ENCODE data around the gene MFSD1. TPM values are rescaled to one million over a fixed set of nuclear protein-coding genes. Genes with fewer than 3 reads are reported as not detected.

The MFSD1 gene
- total RNA-seq, 1 donor from 2014 or later: 55.0 TPM

DNA sequence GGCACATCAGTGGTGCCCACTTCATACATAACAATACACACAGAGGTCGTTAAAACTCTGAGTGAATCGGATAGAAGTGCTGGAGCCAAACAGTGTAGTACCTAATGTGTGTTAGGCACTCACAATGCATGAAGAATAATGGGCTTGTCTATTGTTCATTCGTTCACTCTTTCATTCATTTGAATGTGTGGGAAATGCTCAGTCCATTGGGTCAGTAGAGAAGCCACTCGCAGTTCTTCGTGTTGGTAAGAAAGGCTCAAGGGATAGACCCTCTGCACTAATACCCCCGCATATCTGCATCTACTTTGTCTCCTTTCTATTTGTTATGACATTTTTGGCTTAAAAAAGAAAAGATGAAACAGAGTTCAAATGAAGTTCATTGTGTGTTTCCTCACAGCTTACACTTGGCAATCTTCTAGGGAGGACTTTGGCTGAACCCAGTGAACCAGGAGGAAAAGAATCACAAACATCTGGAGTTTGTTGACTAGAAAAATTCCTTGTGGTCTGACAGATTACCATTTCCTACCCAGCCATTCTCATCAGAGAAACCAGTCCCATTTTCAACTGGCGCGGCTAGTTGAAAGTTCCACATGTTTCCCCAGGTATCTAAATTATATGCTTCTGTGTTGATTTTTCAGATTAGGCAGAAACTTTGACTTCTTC is 32.8 kb upstream of the MFSD1 start:
- Mint-ChIP-seq H3K27ac (ENCODE audit: unreplicated experiment) (no peak overlapping the region), H3K4me3 (ENCODE audit: unreplicated experiment) (no peak overlapping the region)
- TF ChIP-seq, protein P1, sequence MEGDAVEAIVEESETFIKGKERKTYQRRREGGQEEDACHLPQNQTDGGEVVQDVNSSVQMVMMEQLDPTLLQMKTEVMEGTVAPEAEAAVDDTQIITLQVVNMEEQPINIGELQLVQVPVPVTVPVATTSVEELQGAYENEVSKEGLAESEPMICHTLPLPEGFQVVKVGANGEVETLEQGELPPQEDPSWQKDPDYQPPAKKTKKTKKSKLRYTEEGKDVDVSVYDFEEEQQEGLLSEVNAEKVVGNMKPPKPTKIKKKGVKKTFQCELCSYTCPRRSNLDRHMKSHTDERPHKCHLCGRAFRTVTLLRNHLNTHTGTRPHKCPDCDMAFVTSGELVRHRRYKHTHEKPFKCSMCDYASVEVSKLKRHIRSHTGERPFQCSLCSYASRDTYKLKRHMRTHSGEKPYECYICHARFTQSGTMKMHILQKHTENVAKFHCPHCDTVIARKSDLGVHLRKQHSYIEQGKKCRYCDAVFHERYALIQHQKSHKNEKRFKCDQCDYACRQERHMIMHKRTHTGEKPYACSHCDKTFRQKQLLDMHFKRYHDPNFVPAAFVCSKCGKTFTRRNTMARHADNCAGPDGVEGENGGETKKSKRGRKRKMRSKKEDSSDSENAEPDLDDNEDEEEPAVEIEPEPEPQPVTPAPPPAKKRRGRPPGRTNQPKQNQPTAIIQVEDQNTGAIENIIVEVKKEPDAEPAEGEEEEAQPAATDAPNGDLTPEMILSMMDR (IDR thresholded peaks at IDR 0.05): no peak

DNA sequence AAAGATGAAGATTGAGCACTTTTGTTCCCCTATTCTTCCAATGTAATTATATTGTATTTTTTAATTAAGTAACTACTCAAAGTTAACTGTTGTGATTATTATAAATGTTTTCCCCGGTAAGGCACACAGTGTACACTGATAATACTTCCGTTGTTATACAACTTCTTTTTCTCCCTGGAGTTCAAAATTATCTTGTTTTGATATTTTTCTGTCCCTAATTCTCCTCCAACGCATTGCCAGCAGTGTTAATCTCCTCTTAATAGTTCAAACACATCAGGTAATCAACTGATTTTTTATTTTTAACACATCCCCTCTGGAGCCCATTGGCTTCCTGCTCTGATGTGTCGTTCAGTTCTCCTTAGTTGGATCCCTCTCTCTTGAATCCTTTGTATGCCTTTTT is 32.3 kb upstream of the MFSD1 start:
- Mint-ChIP-seq H3K27ac (ENCODE audit: unreplicated experiment) (no peak overlapping the region), H3K4me3 (ENCODE audit: unreplicated experiment) (no peak overlapping the region), H3K9me3 (ENCODE audit: unreplicated experiment) (no peaks in the 10 kb centered on the region), H3K27me3 (ENCODE audit: unreplicated experiment) (no peaks in the 10 kb centered on the region), H3K36me3 (ENCODE audit: unreplicated experiment) (no peaks in the 10 kb centered on the region), H3K4me1 (ENCODE audit: unreplicated experiment) (peaks cover 23% of the 10 kb centered on the region)
- DNase-seq (ENCODE audit: extremely low spot score, unreplicated experiment): no peak
- TF ChIP-seq, protein P1 (IDR thresholded peaks at IDR 0.05): no peak

More for the DNA sequence above, 32.8 kb upstream of the MFSD1 start:
- Mint-ChIP-seq H3K4me1 (ENCODE audit: unreplicated experiment) (peaks cover 23% of the 10 kb centered on the region), H3K9me3 (ENCODE audit: unreplicated experiment) (no peaks in the 10 kb centered on the region), H3K36me3 (ENCODE audit: unreplicated experiment) (no peaks in the 10 kb centered on the region), H3K27me3 (ENCODE audit: unreplicated experiment) (no peaks in the 10 kb centered on the region)
- DNase-seq (ENCODE audit: extremely low spot score, unreplicated experiment): no peak

DNA sequence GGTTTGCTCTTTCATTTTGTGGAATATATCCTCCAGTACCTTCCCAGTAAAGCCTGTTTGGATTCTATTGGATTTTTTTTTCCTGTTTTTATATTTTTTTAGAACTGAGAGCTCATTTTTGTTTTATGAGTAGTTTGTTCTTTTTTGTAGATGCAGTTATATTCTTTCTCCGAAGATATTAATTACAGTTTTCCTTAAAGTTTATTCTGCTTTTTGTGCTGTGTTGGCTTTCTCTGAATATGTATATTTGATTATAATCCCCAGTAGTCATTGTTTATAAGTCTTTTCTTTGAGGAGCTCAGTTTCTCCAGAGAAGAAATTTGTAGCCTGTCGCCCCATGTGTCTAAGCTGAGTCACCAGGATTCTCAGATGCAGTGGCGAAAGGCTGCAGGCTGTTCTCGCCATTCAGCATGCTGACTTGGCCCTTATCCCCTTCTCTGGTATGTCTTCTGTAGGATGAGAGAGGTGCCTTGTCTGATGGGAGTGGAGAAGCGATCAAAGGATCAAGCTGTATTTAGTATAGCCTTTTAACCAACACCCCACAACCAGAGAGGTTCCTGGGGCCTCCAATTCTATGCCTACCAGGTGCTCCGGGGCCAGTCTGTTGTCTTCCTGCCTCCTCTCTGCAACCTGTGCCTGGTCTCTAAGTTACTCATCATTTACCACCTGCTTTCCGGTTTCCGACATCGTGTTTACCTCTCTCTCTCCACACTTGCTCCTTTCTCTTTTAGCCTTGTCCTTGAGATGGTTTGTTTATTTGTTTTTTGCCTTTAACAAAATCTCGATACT is 31.7 kb upstream of the MFSD1 start:
- Mint-ChIP-seq H3K4me1 (ENCODE audit: unreplicated experiment) (peaks cover 23% of the 10 kb centered on the region), H3K9me3 (ENCODE audit: unreplicated experiment) (no peaks in the 10 kb centered on the region), H3K4me3 (ENCODE audit: unreplicated experiment) (no peak overlapping the region), H3K27ac (ENCODE audit: unreplicated experiment) (no peak overlapping the region), H3K27me3 (ENCODE audit: unreplicated experiment) (no peaks in the 10 kb centered on the region), H3K36me3 (ENCODE audit: unreplicated experiment) (no peaks in the 10 kb centered on the region)
- no peak for DNase-seq (ENCODE audit: extremely low spot score, unreplicated experiment)
- TF ChIP-seq, protein P1 (IDR thresholded peaks at IDR 0.05): no peak

DNA sequence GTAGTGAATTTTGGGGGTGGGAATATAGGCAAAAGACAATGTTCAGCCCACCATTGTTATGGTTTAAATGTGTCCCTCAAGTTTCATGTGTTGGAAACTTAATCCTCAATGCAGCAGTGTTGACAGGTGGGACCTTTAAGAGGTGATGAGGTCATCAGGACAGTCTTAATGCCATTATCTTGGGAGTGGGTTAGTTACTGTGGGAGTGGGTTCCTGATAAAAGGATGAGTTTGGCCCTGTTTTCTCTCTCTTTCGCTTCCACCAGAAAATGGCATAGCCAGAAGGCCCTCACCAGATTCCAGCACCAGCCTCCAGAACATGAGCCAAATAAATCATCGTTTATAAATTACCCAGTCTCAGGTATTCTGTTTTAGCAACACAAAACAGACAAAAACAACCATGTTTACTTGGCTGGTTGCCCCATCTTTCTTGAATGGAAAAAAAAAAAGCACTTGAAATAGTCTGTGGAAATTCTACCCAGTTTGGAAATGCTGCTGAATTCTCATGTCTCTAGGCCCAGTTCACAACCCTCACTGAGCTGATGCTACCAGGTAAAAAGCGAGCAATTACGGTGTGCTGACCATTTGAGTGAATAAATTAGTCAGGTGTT is 31.0 kb upstream of the MFSD1 start:
- Mint-ChIP-seq H3K9me3 (ENCODE audit: unreplicated experiment) (no peaks in the 10 kb centered on the region), H3K4me3 (ENCODE audit: unreplicated experiment) (no peak overlapping the region), H3K27ac (ENCODE audit: unreplicated experiment) (no peak overlapping the region), H3K36me3 (ENCODE audit: unreplicated experiment) (no peaks in the 10 kb centered on the region), H3K27me3 (ENCODE audit: unreplicated experiment) (no peaks in the 10 kb centered on the region), H3K4me1 (ENCODE audit: unreplicated experiment) (peaks cover 23% of the 10 kb centered on the region)
- no peak for DNase-seq (ENCODE audit: extremely low spot score, unreplicated experiment)
- TF ChIP-seq, protein P1 (IDR thresholded peaks at IDR 0.05): no peak

DNA sequence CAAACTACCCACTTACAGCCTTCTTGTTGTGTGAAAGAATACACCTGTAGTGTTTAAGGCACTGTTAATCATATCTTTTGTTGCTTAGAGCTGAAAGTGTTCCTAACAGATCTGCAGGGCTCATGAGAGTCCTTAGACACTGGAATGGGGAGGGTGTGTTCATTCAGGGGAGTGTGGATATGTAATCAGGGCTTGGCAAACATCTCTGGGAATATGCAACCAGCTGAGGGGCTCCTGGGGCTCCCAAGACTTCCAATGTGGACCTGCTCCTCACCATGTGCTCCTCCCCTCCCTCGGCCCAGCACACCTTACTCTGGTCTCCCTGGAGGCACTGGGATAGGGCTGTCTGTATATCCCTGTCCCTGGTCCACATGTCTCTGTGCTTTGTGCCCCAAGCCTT is 30.3 kb upstream of the MFSD1 start:
- H3K27me3 Mint-ChIP-seq (ENCODE audit: unreplicated experiment): no peaks in the 10 kb centered on the region
- H3K4me1 Mint-ChIP-seq (ENCODE audit: unreplicated experiment): peaks cover 23% of the 10 kb centered on the region
- H3K36me3 Mint-ChIP-seq (ENCODE audit: unreplicated experiment): no peaks in the 10 kb centered on the region

More for the DNA sequence above, 30.3 kb upstream of the MFSD1 start:
- TF ChIP-seq, protein P1 (IDR thresholded peaks at IDR 0.05): no peak
- H3K4me3 Mint-ChIP-seq (ENCODE audit: unreplicated experiment): no peak overlapping the region
- no peak overlapping the region for H3K27ac Mint-ChIP-seq (ENCODE audit: unreplicated experiment)
- no peaks in the 10 kb centered on the region for H3K9me3 Mint-ChIP-seq (ENCODE audit: unreplicated experiment)
- DNase-seq (ENCODE audit: extremely low spot score, unreplicated experiment): no peak
